ENCODE data around the gene MCU.
"Not testable (repeated sequence)": the region's sequence is repeated elsewhere in the genome, so short reads cannot be mapped to it uniquely, and the experiment has no call there.

MCU gene

GRCh38 chr10:72911758-72912157 lies 219.8 kb downstream of the MCU start:
- DNase-seq, result no peak

GRCh38 chr10:72912736-72913135 lies 220.8 kb downstream of the MCU start:
- no peak for DNase-seq

GRCh38 chr10:72913287-72913686 lies 221.3 kb downstream of the MCU start:
- no peak for DNase-seq

- DNase-seq, result not testable (repeated sequence)
Observed at GRCh38 chr10:72917201-72917600, 225.3 kb downstream of the MCU start.

- not testable (repeated sequence) for DNase-seq
Observed at GRCh38 chr10:72917803-72918332, 225.9 kb downstream of the MCU start.

GRCh38 chr10:72918352-72918751 lies 226.4 kb downstream of the MCU start:
- no peak for DNase-seq

- not testable (repeated sequence) for DNase-seq
Observed at GRCh38 chr10:72921147-72921683, 229.3 kb downstream of the MCU start.

- DNase-seq, result no peak
Observed at GRCh38 chr10:72924351-72924750, 232.4 kb downstream of the MCU start.

- no peak for DNase-seq
Observed at GRCh38 chr10:72925951-72926465, 234.1 kb downstream of the MCU start.

- no peak for DNase-seq
Observed at GRCh38 chr10:72927485-72927884, 235.5 kb downstream of the MCU start.

- DNase-seq, result no peak
Observed at GRCh38 chr10:72928798-72929197, 236.9 kb downstream of the MCU start.

- no peak for DNase-seq
Observed at GRCh38 chr10:72930276-72930675, 238.3 kb downstream of the MCU start.

- DNase-seq, result no peak
Observed at GRCh38 chr10:72932259-72933015, 240.5 kb downstream of the MCU start.

GRCh38 chr10:72935361-72935760 lies 243.4 kb downstream of the MCU start:
- DNase-seq, result no peak

Data from activated CD8-positive, alpha-beta memory T cell treated with anti-CD3 and anti-CD28 coated beads, Interleukin-2, amount 50 U/mL, for 48 hours (primary cell).